ENCODE data around the gene ASIP.
"Not testable (repeated sequence)": the region's sequence is repeated elsewhere in the genome, so short reads cannot be mapped to it uniquely, and the experiment has no call there.

Gene ASIP

DNA sequence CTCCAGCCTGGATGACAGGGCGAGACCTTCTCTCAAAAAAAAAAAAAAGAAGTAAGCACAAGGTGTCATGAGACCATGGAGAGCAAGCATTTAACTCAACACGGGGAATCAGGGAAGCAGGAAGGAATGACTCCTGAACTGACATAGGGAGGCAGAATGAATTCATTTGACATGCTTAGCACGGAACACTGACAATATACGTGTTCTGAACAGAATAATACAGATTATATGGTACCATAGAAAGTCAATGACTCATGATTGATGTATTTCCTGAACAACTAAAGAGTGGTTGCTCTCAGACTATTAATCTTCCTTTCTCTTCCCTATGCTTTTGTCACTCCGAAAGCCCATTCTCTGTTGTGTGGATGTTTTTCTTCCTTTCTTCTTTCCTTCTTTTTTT is 20.7 kb upstream of the ASIP start:
- no peak overlapping the region for H3K27ac Mint-ChIP-seq (ENCODE audit: low read depth)
- ATAC-seq (replicated peaks; ENCODE audit: extremely low read depth, poor library complexity, severe bottlenecking): no peak
- DNase-seq (ENCODE audit: low spot score in 2 of 2): no peak
- H3K27me3 Mint-ChIP-seq: peaks cover 47% of the 10 kb centered on the region
- H3K36me3 Mint-ChIP-seq (ENCODE audit: insufficient read depth): no peaks in the 10 kb centered on the region
- H3K9me3 Mint-ChIP-seq: no peaks in the 10 kb centered on the region
- no peak overlapping the region for H3K4me3 Mint-ChIP-seq
- no peaks in the 10 kb centered on the region for H3K4me1 Mint-ChIP-seq

DNA sequence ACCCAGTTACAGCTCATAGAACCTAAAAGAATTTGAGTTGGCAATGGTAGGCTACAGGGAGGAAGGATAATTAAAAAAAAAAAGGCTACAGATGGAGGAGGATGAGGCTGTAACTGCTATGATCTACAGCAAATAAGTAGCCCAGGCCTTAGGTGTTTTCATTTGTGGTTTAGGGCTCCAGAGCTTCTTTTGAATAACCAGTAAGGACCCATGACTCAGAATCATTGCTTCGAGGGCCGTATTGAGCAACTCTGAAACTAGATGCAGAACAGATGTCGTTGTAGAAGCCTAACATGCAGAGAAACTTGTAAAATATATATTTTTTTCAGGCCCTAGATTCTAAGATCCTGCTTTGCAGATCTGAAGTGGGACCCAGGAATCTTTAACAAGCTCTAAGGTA is 19.0 kb upstream of the ASIP start:
- H3K36me3 Mint-ChIP-seq (ENCODE audit: insufficient read depth): no peaks in the 10 kb centered on the region
- H3K4me1 Mint-ChIP-seq: no peaks in the 10 kb centered on the region
- H3K9me3 Mint-ChIP-seq: no peaks in the 10 kb centered on the region
- DNase-seq (ENCODE audit: low spot score in 2 of 2): no peak
- no peak overlapping the region for H3K4me3 Mint-ChIP-seq
- H3K27ac Mint-ChIP-seq (ENCODE audit: low read depth): no peak overlapping the region
- no peak for ATAC-seq (replicated peaks; ENCODE audit: extremely low read depth, poor library complexity, severe bottlenecking)
- H3K27me3 Mint-ChIP-seq: peaks cover 47% of the 10 kb centered on the region

- not testable (repeated sequence) for ATAC-seq (replicated peaks; ENCODE audit: extremely low read depth, poor library complexity, severe bottlenecking); H3K4me1 Mint-ChIP-seq; H3K27ac Mint-ChIP-seq (ENCODE audit: low read depth); H3K9me3 Mint-ChIP-seq; H3K4me3 Mint-ChIP-seq; H3K36me3 Mint-ChIP-seq (ENCODE audit: insufficient read depth); DNase-seq (ENCODE audit: low spot score in 2 of 2)
- peaks cover 29% of the 10 kb centered on the region for H3K27me3 Mint-ChIP-seq
Observed at GRCh38 chr20:34224251-34224650, 17.0 kb upstream of the ASIP start.

- H3K27ac Mint-ChIP-seq (ENCODE audit: low read depth): no peak overlapping the region
- no peak for ATAC-seq (replicated peaks; ENCODE audit: extremely low read depth, poor library complexity, severe bottlenecking)
- H3K27me3 Mint-ChIP-seq: peaks cover 20% of the 10 kb centered on the region
- H3K9me3 Mint-ChIP-seq: no peaks in the 10 kb centered on the region
- no peaks in the 10 kb centered on the region for H3K36me3 Mint-ChIP-seq (ENCODE audit: insufficient read depth)
- no peak overlapping the region for H3K4me3 Mint-ChIP-seq
- DNase-seq (ENCODE audit: low spot score in 2 of 2): no peak
- H3K4me1 Mint-ChIP-seq: no peaks in the 10 kb centered on the region
Observed at GRCh38 chr20:34231634-34232033, 9.6 kb upstream of the ASIP start.

DNA sequence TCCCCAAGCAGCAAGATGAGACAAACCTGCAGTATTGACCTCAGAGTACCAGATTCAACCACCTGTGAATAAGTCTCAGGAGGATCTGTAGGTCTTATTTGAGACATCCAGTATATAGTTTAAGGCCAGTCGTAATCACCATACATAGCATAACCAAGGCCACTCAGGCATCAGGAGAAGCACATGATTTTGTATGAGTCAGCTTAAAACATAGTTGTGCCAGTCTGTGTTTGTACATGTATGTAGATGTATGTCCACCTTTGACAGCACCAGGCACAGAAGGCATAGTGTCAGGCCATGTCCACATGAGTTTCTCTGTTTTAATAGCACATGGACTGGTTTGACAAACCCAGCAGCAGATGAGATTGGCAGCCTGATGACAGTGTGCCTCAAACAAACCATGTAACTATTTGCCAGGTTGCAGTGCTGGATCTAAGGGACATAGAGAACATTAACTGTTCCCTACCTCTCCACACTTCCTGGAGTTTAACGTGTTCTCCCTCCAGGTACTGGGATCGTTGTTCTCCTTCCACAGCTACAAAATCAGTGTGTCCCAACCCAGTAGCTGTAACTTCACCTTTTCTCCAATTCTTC is 8.6 kb upstream of the ASIP start:
- Mint-ChIP-seq H3K4me1 (no peaks in the 10 kb centered on the region), H3K4me3 (no peak overlapping the region), H3K27me3 (peaks cover 22% of the 10 kb centered on the region), H3K9me3 (peaks cover 2% of the 10 kb centered on the region), H3K36me3 (ENCODE audit: insufficient read depth) (no peaks in the 10 kb centered on the region), H3K27ac (ENCODE audit: low read depth) (no peak overlapping the region)
- no peak for ATAC-seq (replicated peaks; ENCODE audit: extremely low read depth, poor library complexity, severe bottlenecking)
- no peak for DNase-seq (ENCODE audit: low spot score in 2 of 2)

DNA sequence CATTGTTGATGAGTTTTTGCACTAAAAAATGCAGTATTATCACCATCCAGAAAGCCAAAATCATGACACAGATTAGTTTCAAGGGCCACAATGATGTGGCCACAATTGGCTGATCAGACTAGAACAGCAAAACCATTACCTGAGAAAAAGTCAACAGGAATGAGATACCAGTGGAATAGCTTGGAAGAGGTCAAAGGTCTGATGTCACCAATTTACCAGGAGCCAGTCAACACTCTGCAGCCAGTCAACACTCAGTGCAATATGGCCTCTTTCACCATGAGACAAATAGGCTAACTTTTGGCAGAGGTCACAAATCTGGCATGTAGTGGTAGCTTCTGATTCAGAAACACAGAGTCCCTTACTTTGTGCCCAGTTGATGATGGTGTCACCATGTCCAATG is 7.5 kb upstream of the ASIP start:
- no peaks in the 10 kb centered on the region for H3K4me1 Mint-ChIP-seq
- peaks cover 33% of the 10 kb centered on the region for H3K27me3 Mint-ChIP-seq
- DNase-seq (ENCODE audit: low spot score in 2 of 2): no peak
- no peak overlapping the region for H3K4me3 Mint-ChIP-seq
- peaks cover 11% of the 10 kb centered on the region for H3K9me3 Mint-ChIP-seq
- ATAC-seq (replicated peaks; ENCODE audit: extremely low read depth, poor library complexity, severe bottlenecking): no peak
- no peak overlapping the region for H3K27ac Mint-ChIP-seq (ENCODE audit: low read depth)
- no peaks in the 10 kb centered on the region for H3K36me3 Mint-ChIP-seq (ENCODE audit: insufficient read depth)

GRCh38 chr20:34235875-34236274 is 5.3 kb upstream of the ASIP start:
- Mint-ChIP-seq H3K4me1 (no peaks in the 10 kb centered on the region), H3K27ac (ENCODE audit: low read depth) (no peak overlapping the region), H3K27me3 (peaks cover 55% of the 10 kb centered on the region), H3K36me3 (ENCODE audit: insufficient read depth) (no peaks in the 10 kb centered on the region), H3K9me3 (peaks cover 11% of the 10 kb centered on the region), H3K4me3 (no peak overlapping the region)
- no peak for ATAC-seq (replicated peaks; ENCODE audit: extremely low read depth, poor library complexity, severe bottlenecking)
- DNase-seq (ENCODE audit: low spot score in 2 of 2): no peak

DNA sequence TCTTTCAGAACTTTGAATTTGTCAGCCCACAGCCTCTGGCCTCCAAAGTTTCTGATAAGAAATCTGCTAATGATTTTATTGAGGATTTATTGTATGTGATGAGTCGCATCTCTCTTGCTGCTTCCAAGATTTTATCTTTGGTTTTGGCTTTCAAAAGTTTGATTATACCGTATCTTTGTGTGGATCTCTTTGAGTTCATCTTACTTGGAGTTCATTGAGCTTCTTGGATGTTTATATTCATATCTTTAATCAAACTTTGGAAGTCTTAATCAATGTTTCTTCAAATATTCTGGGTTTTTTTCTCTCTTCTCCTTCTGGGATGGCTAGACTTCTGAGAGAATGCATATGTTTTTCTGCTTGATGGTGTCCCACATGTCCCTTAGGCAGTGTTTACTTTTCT is 3.3 kb upstream of the ASIP start:
- H3K4me3 Mint-ChIP-seq: no peak overlapping the region
- ATAC-seq (replicated peaks; ENCODE audit: extremely low read depth, poor library complexity, severe bottlenecking): no peak
- DNase-seq (ENCODE audit: low spot score in 2 of 2): no peak
- H3K4me1 Mint-ChIP-seq: no peaks in the 10 kb centered on the region
- H3K36me3 Mint-ChIP-seq (ENCODE audit: insufficient read depth): no peaks in the 10 kb centered on the region
- no peak overlapping the region for H3K27ac Mint-ChIP-seq (ENCODE audit: low read depth)
- H3K27me3 Mint-ChIP-seq: peaks cover 57% of the 10 kb centered on the region
- H3K9me3 Mint-ChIP-seq: peaks cover 11% of the 10 kb centered on the region

DNA sequence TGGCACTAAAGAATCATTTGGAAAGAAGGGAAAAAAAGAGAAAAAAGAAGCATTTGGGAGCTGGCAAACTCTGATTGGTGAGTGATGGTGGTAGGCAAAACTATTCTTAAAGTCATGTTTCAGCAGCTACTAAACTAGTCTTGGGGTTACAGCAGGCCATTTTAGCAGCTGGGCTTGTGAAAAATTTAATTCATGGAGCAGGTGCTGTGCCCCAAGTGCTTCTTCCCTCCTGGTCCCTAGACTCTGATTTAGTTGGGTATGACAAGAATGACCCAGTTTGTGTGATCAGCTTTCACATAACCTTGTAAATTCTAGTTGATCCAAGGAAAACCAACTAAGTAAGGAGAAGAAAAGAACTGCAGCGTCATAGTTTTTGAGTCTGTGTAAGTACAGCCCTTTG is 1.1 kb upstream of the ASIP start:
- ATAC-seq (replicated peaks; ENCODE audit: extremely low read depth, poor library complexity, severe bottlenecking): no peak
- H3K4me3 Mint-ChIP-seq: no peak overlapping the region
- no peaks in the 10 kb centered on the region for H3K4me1 Mint-ChIP-seq
- no peak for DNase-seq (ENCODE audit: low spot score in 2 of 2)
- H3K36me3 Mint-ChIP-seq (ENCODE audit: insufficient read depth): no peaks in the 10 kb centered on the region
- no peak overlapping the region for H3K27ac Mint-ChIP-seq (ENCODE audit: low read depth)
- H3K27me3 Mint-ChIP-seq: peaks cover 63% of the 10 kb centered on the region
- peaks cover 11% of the 10 kb centered on the region for H3K9me3 Mint-ChIP-seq

GRCh38 chr20:34242015-34242414 is 792 bp downstream of the ASIP start:
- not testable (repeated sequence) for H3K4me3 Mint-ChIP-seq; H3K27ac Mint-ChIP-seq (ENCODE audit: low read depth); ATAC-seq (replicated peaks; ENCODE audit: extremely low read depth, poor library complexity, severe bottlenecking); H3K4me1 Mint-ChIP-seq; DNase-seq (ENCODE audit: low spot score in 2 of 2); H3K36me3 Mint-ChIP-seq (ENCODE audit: insufficient read depth)
- Mint-ChIP-seq H3K27me3 (peaks cover 58% of the 10 kb centered on the region), H3K9me3 (peaks cover 11% of the 10 kb centered on the region)

DNA sequence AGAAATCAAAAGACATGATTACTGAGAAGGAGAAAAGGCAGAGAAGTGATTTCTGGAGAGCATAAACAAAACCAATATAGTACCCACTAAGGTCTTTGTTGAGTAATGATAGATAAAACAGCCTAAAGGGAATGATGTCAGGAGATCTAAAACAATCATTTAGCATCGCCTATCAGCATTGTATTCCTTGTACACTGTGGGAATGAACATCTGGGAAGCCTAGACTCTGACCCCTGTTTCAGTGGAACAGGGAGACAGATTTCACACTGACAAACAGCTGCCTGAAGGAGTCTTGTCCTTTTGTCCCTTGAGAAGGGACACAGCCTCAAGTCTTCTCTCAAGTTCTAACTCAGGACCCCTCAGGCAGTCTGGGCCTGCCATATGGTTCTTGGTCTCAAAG is 1.7 kb downstream of the ASIP start:
- peaks cover 6% of the 10 kb centered on the region for H3K9me3 Mint-ChIP-seq
- no peaks in the 10 kb centered on the region for H3K4me1 Mint-ChIP-seq
- H3K27me3 Mint-ChIP-seq: peaks cover 54% of the 10 kb centered on the region
- H3K4me3 Mint-ChIP-seq: no peak overlapping the region
- no peaks in the 10 kb centered on the region for H3K36me3 Mint-ChIP-seq (ENCODE audit: insufficient read depth)
- H3K27ac Mint-ChIP-seq (ENCODE audit: low read depth): no peak overlapping the region
- DNase-seq (ENCODE audit: low spot score in 2 of 2): no peak
- ATAC-seq (replicated peaks; ENCODE audit: extremely low read depth, poor library complexity, severe bottlenecking): no peak

GRCh38 chr20:34243377-34243776 is 2.2 kb downstream of the ASIP start:
- peaks cover 49% of the 10 kb centered on the region for H3K27me3 Mint-ChIP-seq
- no peak for ATAC-seq (replicated peaks; ENCODE audit: extremely low read depth, poor library complexity, severe bottlenecking)
- H3K4me1 Mint-ChIP-seq: no peaks in the 10 kb centered on the region
- H3K36me3 Mint-ChIP-seq (ENCODE audit: insufficient read depth): no peaks in the 10 kb centered on the region
- H3K9me3 Mint-ChIP-seq: peaks cover 1% of the 10 kb centered on the region
- H3K27ac Mint-ChIP-seq (ENCODE audit: low read depth): no peak overlapping the region
- no peak overlapping the region for H3K4me3 Mint-ChIP-seq
- no peak for DNase-seq (ENCODE audit: low spot score in 2 of 2)

DNA sequence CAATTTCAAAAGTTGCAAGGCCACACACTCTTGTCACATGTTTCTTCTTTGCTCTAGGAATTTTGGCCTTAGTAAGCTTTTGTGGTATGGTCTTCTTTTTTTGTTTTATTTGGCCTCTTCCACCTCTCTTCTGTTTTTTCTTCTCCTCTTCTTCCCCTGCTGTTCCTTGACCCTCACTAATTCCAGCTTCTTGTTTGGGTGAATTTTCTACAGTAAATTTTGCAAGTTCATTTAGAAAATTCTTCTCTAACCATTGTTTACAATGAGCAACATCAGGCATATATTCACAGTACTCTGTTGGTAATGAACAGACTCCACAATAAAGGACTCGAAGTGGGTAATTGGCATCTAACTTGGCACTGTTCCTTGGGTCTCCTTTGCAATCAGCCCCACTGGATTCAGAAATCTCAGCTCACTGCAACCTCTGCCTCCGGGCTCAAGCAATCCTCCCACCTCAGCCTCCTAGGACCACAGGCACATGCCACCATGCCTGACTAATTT is 5.0 kb downstream of the ASIP start:
- no peak overlapping the region for H3K4me3 Mint-ChIP-seq
- DNase-seq (ENCODE audit: low spot score in 2 of 2): no peak
- peaks cover 21% of the 10 kb centered on the region for H3K27me3 Mint-ChIP-seq
- H3K9me3 Mint-ChIP-seq: no peaks in the 10 kb centered on the region
- H3K4me1 Mint-ChIP-seq: peaks cover 11% of the 10 kb centered on the region
- ATAC-seq (replicated peaks; ENCODE audit: extremely low read depth, poor library complexity, severe bottlenecking): no peak
- H3K27ac Mint-ChIP-seq (ENCODE audit: low read depth): no peak overlapping the region
- no peaks in the 10 kb centered on the region for H3K36me3 Mint-ChIP-seq (ENCODE audit: insufficient read depth)
